ENCODE data around the gene PANX1.

The PANX1 gene

DNA sequence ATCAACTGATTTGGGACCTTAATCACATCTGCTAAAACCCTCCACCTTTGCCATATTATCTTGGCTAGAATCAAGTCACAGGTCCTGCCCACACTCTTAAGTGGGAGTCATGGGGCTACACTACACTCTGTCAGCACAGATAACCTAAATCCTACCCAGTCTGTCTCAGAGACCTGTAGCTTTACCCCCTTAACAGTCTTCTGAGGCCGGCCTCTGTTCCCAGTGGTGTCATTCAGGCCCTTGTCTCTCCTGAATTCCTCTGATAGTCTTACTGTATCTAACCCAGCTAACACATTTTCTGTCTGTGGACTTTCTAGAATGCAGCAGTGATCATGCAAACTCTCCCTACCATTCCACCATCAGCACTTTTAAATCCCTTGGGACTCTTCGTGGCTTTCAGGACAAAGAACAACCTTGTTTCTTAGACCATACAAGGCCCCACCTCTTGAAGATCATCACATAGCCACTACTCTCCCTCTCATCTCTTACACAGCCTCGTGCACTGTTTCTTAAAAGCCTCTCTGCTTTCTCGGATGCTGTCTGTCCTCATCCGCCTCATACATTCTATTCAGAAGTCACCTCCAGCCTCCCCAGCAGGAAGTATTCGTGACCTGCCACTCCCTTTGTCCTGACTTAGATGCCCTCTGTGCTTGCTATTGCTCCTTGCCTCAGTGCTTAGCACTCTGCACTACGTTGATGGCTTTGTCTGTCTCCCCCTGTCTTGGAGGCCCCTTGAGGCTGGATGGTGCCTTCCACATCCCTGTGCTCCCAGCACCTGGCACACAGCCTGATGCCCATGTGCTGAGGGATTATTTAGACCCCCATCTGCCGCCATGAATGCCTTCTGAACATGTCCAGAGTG lies 57.9 kb downstream of the PANX1 start:
- no peak for DNase-seq

DNA sequence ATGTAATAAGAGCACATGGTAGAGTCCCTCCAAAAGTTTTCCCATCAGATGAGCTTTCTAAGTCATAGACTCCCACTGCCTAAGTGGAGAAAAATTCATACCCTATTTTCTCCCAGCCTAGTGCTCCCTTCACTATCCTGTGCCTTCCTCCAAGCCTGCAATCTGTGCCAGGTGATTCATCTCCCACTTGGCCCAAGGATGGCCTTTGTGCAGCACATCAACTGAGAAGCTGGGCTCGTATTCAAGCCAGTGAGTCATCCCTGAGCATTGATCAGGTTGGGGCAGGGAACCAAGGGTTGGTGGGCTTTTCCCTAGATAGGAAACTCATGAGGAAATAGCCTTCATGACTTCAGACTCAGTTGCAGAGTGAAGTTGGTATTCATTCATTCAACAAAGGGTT lies 64.6 kb downstream of the PANX1 start:
- no peak for DNase-seq

DNA sequence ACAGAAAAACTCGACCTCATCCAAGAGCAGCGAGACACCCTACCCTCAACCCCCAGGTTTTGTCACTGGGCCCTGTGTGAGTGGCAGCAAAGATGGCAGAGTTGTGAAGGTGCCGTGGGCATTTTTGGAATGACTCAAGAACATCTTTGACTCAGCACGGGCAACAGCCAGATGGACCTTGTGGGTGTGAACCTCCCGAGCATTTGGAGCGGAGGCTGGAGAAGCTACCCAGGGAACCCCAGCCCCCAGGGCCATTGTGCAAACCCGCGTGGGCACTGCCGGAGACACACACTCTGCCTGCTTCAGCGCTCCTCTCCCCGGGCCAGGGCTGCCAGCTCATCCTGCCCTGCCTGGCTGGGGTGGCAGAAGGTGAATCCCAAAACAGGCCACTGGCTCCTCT lies 66.1 kb downstream of the PANX1 start:
- DNase-seq, result no peak

DNA sequence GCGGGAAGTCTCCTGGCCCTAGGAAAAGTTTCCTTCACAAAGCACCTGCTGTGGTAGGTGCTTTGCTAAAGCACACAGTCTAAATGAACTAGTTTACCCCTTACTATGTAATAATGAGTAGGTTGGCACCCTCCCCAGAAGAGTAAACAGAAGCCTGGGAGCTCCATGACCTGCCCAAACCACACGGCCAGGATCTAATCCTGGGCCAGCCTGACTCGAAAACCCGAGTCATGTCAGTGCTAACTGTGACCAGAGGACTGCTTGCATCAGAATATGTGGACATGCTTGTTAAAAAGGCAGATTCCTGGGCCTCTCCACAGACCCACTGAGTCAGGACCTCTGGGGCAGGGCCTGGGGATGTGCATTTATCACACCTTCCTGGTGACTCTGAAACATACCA lies 67.7 kb downstream of the PANX1 start:
- DNase-seq, result no peak

DNA sequence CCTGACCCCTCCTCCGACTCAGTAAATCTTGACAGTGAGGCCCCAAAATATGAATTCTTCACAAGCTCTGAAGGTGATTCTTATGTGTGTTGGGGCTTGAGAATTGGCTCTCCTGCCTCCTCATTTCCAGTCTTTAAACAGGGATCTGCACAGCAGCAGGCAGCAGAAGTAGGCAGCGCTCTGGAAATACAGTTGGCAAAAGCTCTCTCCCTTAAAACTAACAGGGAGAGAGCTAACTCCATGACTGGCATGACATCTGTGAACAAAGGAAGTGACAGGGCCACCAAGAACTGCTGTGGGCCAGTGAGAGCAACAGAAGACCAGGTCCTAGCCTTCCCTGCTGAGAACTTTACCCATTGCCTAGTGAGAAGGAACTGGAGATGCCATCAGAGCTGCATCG lies 70.1 kb downstream of the PANX1 start:
- DNase-seq, result no peak

DNA sequence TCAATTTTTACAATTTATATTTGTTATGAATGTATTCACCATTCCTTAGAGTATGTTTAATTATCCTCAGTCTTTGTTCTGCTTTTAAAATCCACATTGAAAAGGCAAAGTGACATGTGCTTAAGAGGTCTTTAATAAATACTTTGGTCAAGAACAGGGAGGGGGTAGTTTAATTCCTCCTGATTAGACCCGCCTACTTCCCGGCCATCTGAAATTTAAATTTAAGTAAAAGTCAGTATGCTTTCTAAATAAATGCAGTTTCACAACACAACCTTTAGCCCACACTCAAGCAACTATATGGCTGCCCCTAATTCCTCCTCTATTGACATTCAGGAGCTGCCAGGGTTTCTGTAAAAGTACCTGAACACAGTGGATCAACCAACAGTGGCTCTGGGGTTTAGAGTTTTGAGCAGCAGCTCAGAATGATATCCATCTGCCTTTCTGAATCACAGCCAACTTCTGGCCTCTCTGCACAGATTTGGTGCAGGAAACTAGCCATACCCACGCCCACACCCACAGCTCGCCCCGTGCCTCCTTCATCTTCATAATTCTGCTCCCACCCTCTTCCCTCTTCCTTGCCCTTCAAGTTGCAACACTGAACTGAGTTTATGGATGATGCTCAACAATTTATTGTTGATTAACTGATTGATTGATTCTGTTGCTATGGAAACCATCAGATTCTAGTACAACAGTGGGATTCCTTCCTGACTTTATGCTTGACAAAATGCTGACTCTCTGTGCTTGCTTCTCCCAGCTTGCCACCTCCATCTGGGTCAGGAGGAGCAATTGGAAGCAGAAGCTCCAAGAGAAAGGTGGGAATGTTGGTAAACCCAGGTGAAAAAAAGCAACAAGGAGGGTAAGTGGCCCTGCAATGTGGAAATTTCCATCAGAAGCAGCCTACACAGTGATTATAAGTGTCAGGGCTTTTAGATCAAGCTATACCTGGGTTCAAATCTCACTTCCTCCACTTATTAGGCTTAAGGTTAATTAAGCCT lies 70.8 kb downstream of the PANX1 start:
- DNase-seq, result no peak

DNA sequence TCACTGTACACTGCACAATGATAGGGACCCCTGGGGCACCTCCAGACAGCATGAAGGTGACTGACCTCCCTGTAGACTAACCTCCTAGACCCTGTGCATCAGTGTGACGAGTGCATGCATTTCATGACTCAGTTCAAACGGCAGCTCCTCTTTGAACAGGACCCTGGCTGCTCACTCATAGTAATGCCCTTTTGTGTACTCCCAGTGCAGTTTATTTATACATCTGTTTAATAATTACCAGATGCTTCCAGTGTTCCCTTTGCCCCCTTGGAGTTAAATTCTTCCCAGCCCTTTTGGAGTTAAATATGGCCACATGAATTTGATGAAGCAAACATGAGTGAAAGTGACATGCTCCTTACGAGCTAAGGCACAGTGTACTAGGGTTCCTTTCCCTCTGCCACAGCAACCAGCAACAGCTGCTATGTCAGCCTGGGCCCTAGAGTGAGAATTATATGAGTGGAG lies 72.4 kb downstream of the PANX1 start:
- no peak for DNase-seq

DNA sequence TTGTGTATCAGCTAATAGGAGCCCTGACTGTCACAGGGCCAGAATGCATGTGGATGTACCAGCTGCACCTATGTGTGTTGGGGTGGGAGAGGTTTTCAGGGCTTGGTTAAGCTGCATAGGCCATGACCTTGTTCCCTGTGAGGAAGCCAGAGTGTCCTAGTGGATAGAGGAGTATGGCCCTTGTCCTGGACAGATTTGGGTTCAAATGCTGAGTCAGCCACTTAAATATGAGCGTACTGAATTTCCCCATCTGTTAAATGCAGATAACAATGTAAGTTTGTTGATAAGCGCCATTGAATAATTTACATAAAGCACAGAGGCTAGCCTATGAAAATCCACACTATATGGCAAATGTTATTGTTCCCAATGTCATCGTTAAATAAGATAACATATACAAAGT lies 74.4 kb downstream of the PANX1 start:
- DNase-seq, result no peak

DNA sequence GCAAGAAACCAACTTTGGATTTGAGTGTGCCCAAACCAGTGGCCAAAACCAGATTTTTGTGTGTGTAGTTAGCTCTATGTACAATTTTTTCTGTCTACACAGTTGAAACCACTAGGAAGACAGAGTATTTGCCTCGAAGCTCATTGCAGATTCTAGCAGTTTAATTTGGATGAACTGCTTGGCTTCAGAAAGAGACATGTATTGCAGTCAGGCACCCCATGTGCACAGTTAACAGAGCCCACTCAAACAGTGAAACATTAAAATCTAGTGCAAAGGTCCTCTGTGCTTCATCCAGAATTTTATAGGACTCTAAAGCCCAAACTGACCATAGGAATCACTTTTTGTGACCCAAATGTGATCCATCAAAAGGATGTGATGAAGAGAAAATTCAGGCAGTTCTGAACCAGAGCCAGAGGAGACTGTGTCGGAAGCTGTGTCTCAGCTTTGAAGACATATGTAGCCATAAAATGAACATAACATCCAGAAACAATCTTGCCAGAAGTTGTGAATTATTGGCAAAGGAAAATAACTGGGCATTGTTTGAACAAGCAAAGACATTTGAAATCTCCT lies 82.7 kb downstream of the PANX1 start:
- DNase-seq, result no peak

DNA sequence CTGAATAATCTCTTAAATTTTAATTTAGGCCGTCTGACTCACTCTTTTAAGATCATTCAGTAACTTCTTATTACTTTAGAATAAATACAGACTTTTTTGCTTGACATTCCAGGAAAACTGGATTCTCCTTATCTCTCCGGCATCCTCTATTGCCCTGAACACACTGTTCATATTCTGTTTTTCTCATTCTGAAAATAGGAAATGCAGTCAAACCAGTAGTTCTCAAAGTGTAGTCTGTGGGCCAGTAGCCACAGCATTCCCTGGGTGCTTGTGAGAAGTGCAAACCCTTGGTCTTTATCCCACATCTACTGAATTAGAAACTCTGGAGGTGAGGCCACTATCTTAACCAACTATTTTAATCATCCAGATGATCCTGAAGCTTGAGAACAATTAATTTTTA lies 84.3 kb downstream of the PANX1 start:
- no peak for DNase-seq

DNA sequence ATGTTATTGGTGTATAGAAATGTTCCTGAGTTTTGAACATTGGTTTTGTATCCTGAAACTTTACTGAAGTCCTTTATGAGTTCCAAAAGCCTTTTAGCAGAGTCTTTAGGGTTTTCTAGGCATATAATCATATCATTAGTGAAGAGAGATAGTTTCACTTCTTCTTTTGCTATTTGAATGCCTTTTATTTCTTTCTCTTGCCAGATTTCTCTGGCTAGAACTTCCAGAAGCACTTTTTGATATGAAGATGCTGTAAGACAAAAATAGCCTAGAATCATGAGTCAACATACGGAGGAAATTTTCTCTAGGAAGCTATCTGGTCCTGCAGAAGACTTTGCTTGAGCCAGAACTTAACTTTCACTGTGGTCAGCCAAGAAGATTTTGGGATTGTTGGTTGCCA lies 89.1 kb downstream of the PANX1 start:
- no peak for DNase-seq

DNA sequence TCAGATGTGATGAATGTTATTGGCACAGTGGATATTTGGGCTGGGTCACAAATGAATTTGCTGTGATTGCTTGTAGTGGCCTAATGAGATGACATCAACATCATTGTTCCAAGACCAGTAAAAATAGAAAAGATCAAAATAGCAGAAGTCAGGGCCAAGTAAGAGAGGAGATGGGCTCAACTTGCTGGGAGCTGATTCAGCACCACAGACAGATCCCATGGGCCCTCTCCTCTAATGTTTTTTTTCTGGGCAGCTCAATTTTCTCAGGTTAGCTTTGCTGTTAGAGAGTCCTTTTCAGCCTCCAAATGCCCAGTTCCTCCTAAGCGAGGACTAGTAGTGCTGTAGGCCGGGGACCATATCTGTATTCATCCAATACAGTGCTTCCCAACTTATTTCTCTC lies 89.7 kb downstream of the PANX1 start:
- DNase-seq, result no peak

DNA sequence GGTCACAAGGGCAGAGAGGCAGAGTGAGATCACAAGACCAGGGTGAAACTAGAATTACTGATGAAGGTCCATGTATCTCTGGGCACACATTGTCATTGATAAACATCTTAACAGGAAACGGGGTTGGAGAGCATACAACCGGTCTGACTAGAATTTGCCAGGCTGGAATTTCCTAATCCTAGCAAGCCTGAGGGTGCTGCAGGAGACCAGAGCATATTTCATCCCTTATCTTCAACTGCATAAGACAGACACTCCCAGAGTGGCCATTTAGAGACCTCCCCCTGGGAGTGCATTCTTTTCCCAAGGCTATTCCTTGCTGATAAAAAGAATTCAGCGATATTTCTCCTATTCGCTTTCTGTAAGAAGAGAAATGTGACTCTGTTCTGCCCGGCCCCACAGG lies 91.1 kb downstream of the PANX1 start:
- no peak for DNase-seq

DNA sequence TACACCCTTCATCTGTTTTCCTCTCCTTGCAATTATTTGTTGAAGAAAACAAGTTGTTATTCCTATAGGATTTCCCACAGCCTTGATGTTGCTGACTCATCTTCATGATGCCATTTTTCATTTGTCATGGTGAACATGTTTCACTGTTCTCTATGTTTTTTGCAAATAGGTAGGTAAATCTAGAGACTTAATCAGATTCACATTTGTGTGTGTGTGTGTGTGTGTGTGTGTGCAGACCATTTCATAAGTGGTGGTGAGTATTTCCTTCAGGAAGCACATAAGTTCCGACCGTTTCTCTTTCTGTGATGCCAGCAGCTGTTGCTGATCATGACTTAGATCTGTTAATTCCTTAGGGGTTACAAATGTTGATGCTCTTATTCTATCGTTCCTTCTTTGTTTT lies 95.4 kb downstream of the PANX1 start:
- DNase-seq, result no peak

Data from inflammatory macrophage treated with lipopolysaccharide for 1 hour (primary cell).